PC-9 (cell line): ENCODE data around the gene DUSP2. TPM values are rescaled to one million over a fixed set of nuclear protein-coding genes. Genes with fewer than 3 reads are reported as not detected.
"Not testable (repeated sequence)": the region's sequence is repeated elsewhere in the genome, so short reads cannot be mapped to it uniquely, and the experiment has no call there.

Source experiments
- BruUV-seq: library from RNA; stranded (reverse); fragments of 400-500 nt; replicated peaks from 2 replicates; lab custom pipeline; 2021; lab: Mats Ljungman, UMichigan
- CTCF ChIA-PET: fragments of 300-600 bp; sonication (Branson Sonifier 250); formaldehyde crosslinking; loops from one replicate; lab custom pipeline; 2022; ENCODE audit warnings: antibody characterized with exemption; lab: Charles Lee
- POLR2A ChIA-PET: fragments of 300-600 bp; sonication (Branson Sonifier 250); formaldehyde crosslinking; loops from one replicate; lab custom pipeline; 2022; ENCODE audit warnings: antibody characterized with exemption; ENCODE audit not compliant: unreplicated experiment; lab: Charles Lee
- DNase-seq, 2 experiments: peaks; one replicate each; pipeline versions ENCODE4 v3.0.0 to v3.0.0-alpha.2; 2015 to 2022; ENCODE audit warnings: mixed read lengths in 1 of 2
- H2AFZ ChIP-seq: fragments of 200-600 bp; sonication (generic); 2 replicates; pipeline ENCODE4 v1.8.1; 2017; ENCODE audit warnings: antibody characterized with exemption
- H3F3A ChIP-seq: fragments of 200-600 bp; sonication (generic); 2 replicates; pipeline ENCODE4 v1.8.1; 2017; ENCODE audit warnings: antibody characterized with exemption, mild to moderate bottlenecking, low read depth; ENCODE audit not compliant: insufficient read depth
- H3K27ac ChIP-seq: fragments of 200-600 bp; sonication (generic); 2 replicates; pipeline ENCODE4 v1.6.1; 2016; ENCODE audit warnings: mixed run types
- H3K27me3 ChIP-seq: fragments of 200-600 bp; sonication (generic); 2 replicates; pipeline ENCODE4 v1.6.1; 2016; ENCODE audit warnings: low read depth, mixed run types; ENCODE audit not compliant: insufficient read depth
- H3K36me3 ChIP-seq: fragments of 200-600 bp; sonication (generic); 2 replicates; pipeline ENCODE4 v1.6.1; 2016; ENCODE audit warnings: low read depth, mixed run types
- H3K4me1 ChIP-seq: fragments of 200-600 bp; sonication (generic); replicated peaks from 2 replicates; pipeline ENCODE4 v1.6.1; 2016; ENCODE audit warnings: mixed run types; ENCODE audit not compliant: insufficient read depth
- H3K4me2 ChIP-seq: fragments of 200-600 bp; sonication (generic); 2 replicates; pipeline ENCODE4 v1.6.1; 2017; ENCODE audit warnings: mixed run types
- H3K4me3 ChIP-seq: fragments of 200-600 bp; sonication (generic); 2 replicates; pipeline ENCODE4 v1.6.1; 2016; ENCODE audit warnings: mixed run types
- H3K79me2 ChIP-seq: fragments of 200-600 bp; sonication (generic); 2 replicates; pipeline ENCODE4 v1.6.1; 2017; ENCODE audit warnings: low read depth, mixed run types
- H3K9me2 ChIP-seq: fragments of 200-600 bp; sonication (generic); 2 replicates; pipeline ENCODE4 v1.8.1; 2017; ENCODE audit warnings: mild to moderate bottlenecking; ENCODE audit not compliant: insufficient read depth
- H3K9me3 ChIP-seq: fragments of 200-600 bp; sonication (generic); 2 replicates; pipeline ENCODE4 v1.8.1; 2016; ENCODE audit warnings: low read depth; ENCODE audit not compliant: insufficient read depth
- H4K20me1 ChIP-seq: fragments of 200-600 bp; sonication (generic); 2 replicates; pipeline ENCODE4 v1.8.1; 2017; ENCODE audit not compliant: insufficient read depth
- CTCF ChIP-seq: fragments of 200-600 bp; sonication (generic); conservative IDR thresholded peaks from 2 replicates; pipeline ENCODE4 v1.6.1; 2017; ENCODE audit warnings: mixed run types, antibody characterized with exemption, mild to moderate bottlenecking, moderate library complexity
- EZH2 ChIP-seq: fragments of 200-600 bp; sonication (generic); IDR thresholded peaks from 2 replicates; pipeline ENCODE4 v1.8.0; 2017; ENCODE audit warnings: antibody characterized with exemption, low read depth
- intact Hi-C: fragments of 100-400 bp; cut with micrococcal nuclease; formaldehyde crosslinking; loops from one replicate; pipeline ENCODE4 v1.10.0; 2022; ENCODE audit not compliant: unreplicated experiment
- total RNA-seq: library from RNA; stranded (reverse); gene quantifications from 2 replicates; pipeline ENCODE4 v1.2.3, GENCODE V29; 2021

The DUSP2 gene
- total RNA-seq, 1 experiment from 2014 or later: 4.0 TPM

GRCh38 chr2:96161898-96162297 lies 16.7 kb upstream of the DUSP2 start:
- CTCF ChIA-PET: no interaction called here
- Histone ChIP-seq H3K9me2 (no peaks in the 10 kb centered on the region), H3F3A (no peaks in the 10 kb centered on the region), H3K4me1 (no peaks in the 10 kb centered on the region), H4K20me1 (no peaks in the 10 kb centered on the region), H3K79me2 (no peaks in the 10 kb centered on the region), H3K4me2 (no peak overlapping the region), H3K4me3 (no peak overlapping the region), H3K36me3 (no peaks in the 10 kb centered on the region), H3K9me3 (no peaks in the 10 kb centered on the region), H2AFZ (no peak overlapping the region), H3K27me3 (peaks cover 16% of the 10 kb centered on the region; the same call in 1 of the 2 replicates), H3K27ac (no peak overlapping the region)
- DNase-seq: no peak
- POLR2A ChIA-PET: no interaction called here
- TF ChIP-seq CTCF (no peak), EZH2 (no peak)
- BruUV-seq: no TSS peak
- intact Hi-C loops: no loop called here

- H3K79me2 ChIP-seq, H4K20me1 ChIP-seq, H3F3A ChIP-seq, H3K36me3 ChIP-seq, H3K9me3 ChIP-seq, H3K4me2 ChIP-seq, DNase-seq, H3K9me2 ChIP-seq, intact Hi-C loops, H2AFZ ChIP-seq, BruUV-seq, H3K4me1 ChIP-seq, H3K27ac ChIP-seq, H3K4me3 ChIP-seq, CTCF ChIA-PET, POLR2A ChIA-PET: not testable (repeated sequence)
- H3K27me3 ChIP-seq: peaks cover 19% of the 10 kb centered on the region; the same call in 1 of the 2 replicates
Measured at GRCh38 chr2:96160366-96160765, 15.1 kb upstream of the DUSP2 start.

- Histone ChIP-seq H4K20me1 (no peaks in the 10 kb centered on the region), H3K4me3 (no peak overlapping the region), H3K27ac (no peak overlapping the region), H2AFZ (no peak overlapping the region), H3F3A (no peaks in the 10 kb centered on the region), H3K9me2 (no peaks in the 10 kb centered on the region), H3K4me2 (no peak overlapping the region), H3K27me3 (peaks cover 24% of the 10 kb centered on the region; the same call in 1 of the 2 replicates), H3K9me3 (no peaks in the 10 kb centered on the region), H3K36me3 (no peaks in the 10 kb centered on the region), H3K4me1 (no peaks in the 10 kb centered on the region), H3K79me2 (no peaks in the 10 kb centered on the region)
- intact Hi-C loops: no loop called here
- DNase-seq: no peak
- no TSS peak for BruUV-seq
- TF ChIP-seq EZH2: no peak
- TF ChIP-seq CTCF: no peak
- ChIA-PET CTCF (no interaction called here), POLR2A (no interaction called here)
Measured at GRCh38 chr2:96159084-96159830, 14.0 kb upstream of the DUSP2 start.

GRCh38 chr2:96158554-96158940 lies 13.3 kb upstream of the DUSP2 start:
- TF ChIP-seq CTCF (no peak), EZH2 (no peak)
- peaks cover 24% of the 10 kb centered on the region; the same call in 1 of the 2 replicates for H3K27me3 ChIP-seq
- no peak overlapping the region for H3K27ac ChIP-seq
- no peaks in the 10 kb centered on the region for H3F3A ChIP-seq
- H3K4me1 ChIP-seq: no peaks in the 10 kb centered on the region
- H3K36me3 ChIP-seq: no peaks in the 10 kb centered on the region
- no peaks in the 10 kb centered on the region for H3K79me2 ChIP-seq
- CTCF ChIA-PET: no interaction called here
- intact Hi-C loops: no loop called here
- H4K20me1 ChIP-seq: no peaks in the 10 kb centered on the region
- no TSS peak for BruUV-seq
- POLR2A ChIA-PET: no interaction called here
- no peak overlapping the region for H2AFZ ChIP-seq
- no peak overlapping the region for H3K4me2 ChIP-seq
- no peak for DNase-seq
- H3K9me3 ChIP-seq: no peaks in the 10 kb centered on the region
- H3K4me3 ChIP-seq: no peak overlapping the region
- H3K9me2 ChIP-seq: no peaks in the 10 kb centered on the region
